ENCODE measurements around the gene SPON1.

SPON1 gene

GRCh38 chr11:14079011-14079410 lies 116.5 kb downstream of the SPON1 start:
- H2AFZ ChIP-seq (ENCODE audit: low read length): peak overlapping the region; percentile 53
- H3F3A ChIP-seq (ENCODE audit: low read depth): no peaks in the 10 kb centered on the region
- H3K9me2 ChIP-seq (replicated peaks; ENCODE audit: low read depth, low read length): no peaks in the 10 kb centered on the region
- H3K4me1 ChIP-seq (ENCODE audit: insufficient read depth, low read length, poor library complexity, severe bottlenecking): peaks cover 52% of the 10 kb centered on the region
- no peak for TF ChIP-seq EZH2phosphoT487 (IDR thresholded peaks at IDR 0.05; ENCODE audit: borderline replicate concordance)
- no peak for TF ChIP-seq CTCF (conservative IDR thresholded peaks at IDR 0.05; ENCODE audit: low read length)
- peak overlapping the region; percentile 42 for H3K9ac ChIP-seq (ENCODE audit: low read depth, low read length, poor library complexity, severe bottlenecking)
- peak overlapping the region; percentile 50 for H3K4me3 ChIP-seq (ENCODE audit: low read length, poor library complexity, severe bottlenecking)
- H3K36me3 ChIP-seq (ENCODE audit: insufficient read depth, low read length): no peaks in the 10 kb centered on the region
- no peaks in the 10 kb centered on the region for H3K79me2 ChIP-seq (ENCODE audit: insufficient read depth, low read length)
- H3K4me2 ChIP-seq (ENCODE audit: low read depth, low read length, poor library complexity, severe bottlenecking): peak overlapping the region; percentile 74
- H3K27me3 ChIP-seq (ENCODE audit: insufficient read depth, low read length, poor library complexity, severe bottlenecking): no peaks in the 10 kb centered on the region
- H3K9me3 ChIP-seq (ENCODE audit: insufficient read depth, low read depth, low read length): no peaks in the 10 kb centered on the region
- no peaks in the 10 kb centered on the region for H4K20me1 ChIP-seq (ENCODE audit: insufficient read depth, low read length, poor library complexity, severe bottlenecking)

- Histone ChIP-seq H3K27me3 (ENCODE audit: insufficient read depth, low read length, poor library complexity, severe bottlenecking) (no peaks in the 10 kb centered on the region), H3F3A (ENCODE audit: low read depth) (no peaks in the 10 kb centered on the region), H3K79me2 (ENCODE audit: insufficient read depth, low read length) (no peaks in the 10 kb centered on the region), H3K9ac (ENCODE audit: low read depth, low read length, poor library complexity, severe bottlenecking) (peak overlapping the region; percentile 42), H3K36me3 (ENCODE audit: insufficient read depth, low read length) (no peaks in the 10 kb centered on the region), H3K4me3 (ENCODE audit: low read length, poor library complexity, severe bottlenecking) (peak overlapping the region; percentile 50), H2AFZ (ENCODE audit: low read length) (no peak overlapping the region), H3K9me2 (replicated peaks; ENCODE audit: low read depth, low read length) (no peaks in the 10 kb centered on the region), H3K4me1 (ENCODE audit: insufficient read depth, low read length, poor library complexity, severe bottlenecking) (peaks cover 44% of the 10 kb centered on the region), H4K20me1 (ENCODE audit: insufficient read depth, low read length, poor library complexity, severe bottlenecking) (no peaks in the 10 kb centered on the region), H3K9me3 (ENCODE audit: insufficient read depth, low read depth, low read length) (no peaks in the 10 kb centered on the region), H3K4me2 (ENCODE audit: low read depth, low read length, poor library complexity, severe bottlenecking) (peak overlapping the region; percentile 74)
- TF ChIP-seq EZH2phosphoT487 (IDR thresholded peaks at IDR 0.05; ENCODE audit: borderline replicate concordance): no peak
- no peak for TF ChIP-seq CTCF (conservative IDR thresholded peaks at IDR 0.05; ENCODE audit: low read length)
These were observed 117.3 kb downstream of the SPON1 start for GRCh38 chr11:14079797-14080196.

GRCh38 chr11:14081581-14082231 lies 119.2 kb downstream of the SPON1 start:
- peaks cover 30% of the 10 kb centered on the region for H3K4me1 ChIP-seq (ENCODE audit: insufficient read depth, low read length, poor library complexity, severe bottlenecking)
- H3K9me3 ChIP-seq (ENCODE audit: insufficient read depth, low read depth, low read length): no peaks in the 10 kb centered on the region
- no peaks in the 10 kb centered on the region for H3K79me2 ChIP-seq (ENCODE audit: insufficient read depth, low read length)
- no peaks in the 10 kb centered on the region for H3F3A ChIP-seq (ENCODE audit: low read depth)
- H3K4me3 ChIP-seq (ENCODE audit: low read length, poor library complexity, severe bottlenecking): no peak overlapping the region
- H3K9me2 ChIP-seq (replicated peaks; ENCODE audit: low read depth, low read length): no peaks in the 10 kb centered on the region
- no peaks in the 10 kb centered on the region for H4K20me1 ChIP-seq (ENCODE audit: insufficient read depth, low read length, poor library complexity, severe bottlenecking)
- no peaks in the 10 kb centered on the region for H3K36me3 ChIP-seq (ENCODE audit: insufficient read depth, low read length)
- no peak overlapping the region for H3K4me2 ChIP-seq (ENCODE audit: low read depth, low read length, poor library complexity, severe bottlenecking)
- no peak overlapping the region for H2AFZ ChIP-seq (ENCODE audit: low read length)
- H3K27me3 ChIP-seq (ENCODE audit: insufficient read depth, low read length, poor library complexity, severe bottlenecking): no peaks in the 10 kb centered on the region
- TF ChIP-seq CTCF (conservative IDR thresholded peaks at IDR 0.05; ENCODE audit: low read length) (no peak), EZH2phosphoT487 (IDR thresholded peaks at IDR 0.05; ENCODE audit: borderline replicate concordance) (no peak)
- no peak overlapping the region for H3K9ac ChIP-seq (ENCODE audit: low read depth, low read length, poor library complexity, severe bottlenecking)

Measured in Loucy (cell line).